Measurements from ENCODE around the gene UNC5A.

UNC5A gene

DNA sequence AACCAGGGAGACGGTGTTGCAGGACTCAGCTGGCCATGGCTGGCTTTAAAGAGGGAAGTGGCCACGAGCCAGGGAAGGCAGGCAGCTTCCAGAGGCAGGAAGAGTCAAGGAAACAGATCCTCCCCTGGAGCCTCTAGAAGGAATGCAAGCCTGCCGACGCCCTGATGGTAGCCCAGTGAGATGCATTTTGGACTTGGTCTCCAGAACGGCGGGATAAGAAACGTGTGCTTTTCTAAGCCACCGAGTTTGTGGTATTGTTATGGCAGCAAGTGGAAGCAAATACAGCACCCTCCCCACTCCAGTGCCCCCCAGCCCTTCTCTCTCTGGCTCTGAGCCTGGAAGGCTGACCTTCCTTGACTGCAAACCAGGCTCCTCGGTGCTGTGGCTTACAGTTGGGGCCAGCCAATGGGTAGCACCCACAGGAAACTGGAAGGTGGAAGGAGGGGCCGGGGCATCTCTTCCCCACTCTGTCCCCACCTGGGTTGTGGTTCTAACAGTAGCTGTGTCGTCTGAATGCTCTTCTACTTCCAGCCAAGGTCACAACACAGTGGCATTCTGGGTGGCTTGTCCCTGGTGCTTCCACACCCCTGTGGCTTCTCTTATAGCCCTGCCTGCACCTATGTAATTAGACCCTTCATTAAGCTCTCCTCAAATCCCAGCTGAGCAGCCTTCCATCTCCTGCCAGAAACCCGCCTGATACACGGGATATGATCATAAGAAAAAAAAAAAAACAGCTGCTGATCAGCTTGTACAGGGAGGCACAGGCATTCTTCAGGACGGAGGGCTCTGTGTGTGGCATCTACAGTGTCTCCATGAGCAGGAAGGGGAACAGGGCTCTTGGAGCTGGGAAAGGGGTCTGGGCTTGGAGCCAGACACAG lies 29.9 kb upstream of the UNC5A start:
- no peak overlapping the region for H2AFZ ChIP-seq (ENCODE audit: low read depth, low read length)
- H3K4me3 ChIP-seq (ENCODE audit: low read depth in 1 of 2, low read length in 2 of 2): no peak overlapping the region
- H3K4me2 ChIP-seq (ENCODE audit: insufficient read depth, low read length): no peak overlapping the region
- H3K79me2 ChIP-seq (ENCODE audit: insufficient read depth, low read length): no peaks in the 10 kb centered on the region
- H3K4me1 ChIP-seq (ENCODE audit: insufficient read depth, low read length): no peaks in the 10 kb centered on the region
- ATAC-seq (ENCODE audit: insufficient read depth, low read depth) (no peak), DNase-seq (no peak)
- H3K27ac ChIP-seq (ENCODE audit: low read length): no peak overlapping the region
- TF ChIP-seq EZH2 (IDR thresholded peaks at IDR 0.05; ENCODE audit: borderline replicate concordance, low read depth, low read length, severe bottlenecking) (no peak), CTCF (IDR thresholded peaks at IDR 0.05; ENCODE audit: borderline replicate concordance, extremely low read depth, low read length, poor library complexity, severe bottlenecking) (no peak)
- H3K36me3 ChIP-seq (ENCODE audit: insufficient read depth, low read length): no peaks in the 10 kb centered on the region
- H4K20me1 ChIP-seq (ENCODE audit: insufficient read depth, low read length): no peaks in the 10 kb centered on the region; the same call in 1 of the 2 replicates
- H3K9ac ChIP-seq (ENCODE audit: low read depth, low read length): no peak overlapping the region
- H3K9me3 ChIP-seq (ENCODE audit: insufficient read depth, low read length, severe bottlenecking): no peaks in the 10 kb centered on the region
- peaks cover 18% of the 10 kb centered on the region for H3K27me3 ChIP-seq (ENCODE audit: insufficient read depth, low read length, poor library complexity)

GRCh38 chr5:176781054-176781375 lies 29.3 kb upstream of the UNC5A start:
- Histone ChIP-seq H3K27me3 (ENCODE audit: insufficient read depth, low read length, poor library complexity) (peaks cover 18% of the 10 kb centered on the region), H3K79me2 (ENCODE audit: insufficient read depth, low read length) (no peaks in the 10 kb centered on the region), H3K4me3 (ENCODE audit: low read depth in 1 of 2, low read length in 2 of 2) (no peak overlapping the region), H4K20me1 (ENCODE audit: insufficient read depth, low read length) (no peaks in the 10 kb centered on the region; the same call in 1 of the 2 replicates), H3K4me2 (ENCODE audit: insufficient read depth, low read length) (no peak overlapping the region), H2AFZ (ENCODE audit: low read depth, low read length) (no peak overlapping the region), H3K36me3 (ENCODE audit: insufficient read depth, low read length) (no peaks in the 10 kb centered on the region), H3K4me1 (ENCODE audit: insufficient read depth, low read length) (no peaks in the 10 kb centered on the region), H3K27ac (ENCODE audit: low read length) (no peak overlapping the region), H3K9ac (ENCODE audit: low read depth, low read length) (no peak overlapping the region), H3K9me3 (ENCODE audit: insufficient read depth, low read length, severe bottlenecking) (no peaks in the 10 kb centered on the region)
- DNase-seq (no peak), ATAC-seq (ENCODE audit: insufficient read depth, low read depth) (no peak)
- TF ChIP-seq EZH2 (IDR thresholded peaks at IDR 0.05; ENCODE audit: borderline replicate concordance, low read depth, low read length, severe bottlenecking): no peak
- TF ChIP-seq CTCF (IDR thresholded peaks at IDR 0.05; ENCODE audit: borderline replicate concordance, extremely low read depth, low read length, poor library complexity, severe bottlenecking): no peak

- Histone ChIP-seq H3K36me3 (ENCODE audit: insufficient read depth, low read length) (no peaks in the 10 kb centered on the region), H3K9me3 (ENCODE audit: insufficient read depth, low read length, severe bottlenecking) (no peaks in the 10 kb centered on the region), H3K4me2 (ENCODE audit: insufficient read depth, low read length) (no peak overlapping the region), H2AFZ (ENCODE audit: low read depth, low read length) (no peak overlapping the region), H3K79me2 (ENCODE audit: insufficient read depth, low read length) (no peaks in the 10 kb centered on the region), H3K27me3 (ENCODE audit: insufficient read depth, low read length, poor library complexity) (peaks cover 18% of the 10 kb centered on the region), H3K27ac (ENCODE audit: low read length) (no peak overlapping the region), H4K20me1 (ENCODE audit: insufficient read depth, low read length) (no peaks in the 10 kb centered on the region; the same call in 1 of the 2 replicates), H3K9ac (ENCODE audit: low read depth, low read length) (no peak overlapping the region), H3K4me3 (ENCODE audit: low read depth in 1 of 2, low read length in 2 of 2) (no peak overlapping the region), H3K4me1 (ENCODE audit: insufficient read depth, low read length) (no peaks in the 10 kb centered on the region)
- no peak for ATAC-seq (ENCODE audit: insufficient read depth, low read depth)
- no peak for DNase-seq
- TF ChIP-seq EZH2 (IDR thresholded peaks at IDR 0.05; ENCODE audit: borderline replicate concordance, low read depth, low read length, severe bottlenecking) (no peak), CTCF (IDR thresholded peaks at IDR 0.05; ENCODE audit: borderline replicate concordance, extremely low read depth, low read length, poor library complexity, severe bottlenecking) (no peak)
Observed at GRCh38 chr5:176781638-176782570, 28.5 kb upstream of the UNC5A start.
